LNCAP (cell line): ENCODE results near the gene INSIG1.

ENCODE experiments used
- TF ChIP-seq, protein P1 (sequence below): fragments of 450-650 bp; IDR thresholded peaks from 2 replicates; pipeline ENCODE4 v1.5.1; 2017; ENCODE audit warnings: mild to moderate bottlenecking

INSIG1 gene

GRCh38 chr7:155261031-155261985 is 36.4 kb upstream of the INSIG1 start:
- TF ChIP-seq, protein P1, sequence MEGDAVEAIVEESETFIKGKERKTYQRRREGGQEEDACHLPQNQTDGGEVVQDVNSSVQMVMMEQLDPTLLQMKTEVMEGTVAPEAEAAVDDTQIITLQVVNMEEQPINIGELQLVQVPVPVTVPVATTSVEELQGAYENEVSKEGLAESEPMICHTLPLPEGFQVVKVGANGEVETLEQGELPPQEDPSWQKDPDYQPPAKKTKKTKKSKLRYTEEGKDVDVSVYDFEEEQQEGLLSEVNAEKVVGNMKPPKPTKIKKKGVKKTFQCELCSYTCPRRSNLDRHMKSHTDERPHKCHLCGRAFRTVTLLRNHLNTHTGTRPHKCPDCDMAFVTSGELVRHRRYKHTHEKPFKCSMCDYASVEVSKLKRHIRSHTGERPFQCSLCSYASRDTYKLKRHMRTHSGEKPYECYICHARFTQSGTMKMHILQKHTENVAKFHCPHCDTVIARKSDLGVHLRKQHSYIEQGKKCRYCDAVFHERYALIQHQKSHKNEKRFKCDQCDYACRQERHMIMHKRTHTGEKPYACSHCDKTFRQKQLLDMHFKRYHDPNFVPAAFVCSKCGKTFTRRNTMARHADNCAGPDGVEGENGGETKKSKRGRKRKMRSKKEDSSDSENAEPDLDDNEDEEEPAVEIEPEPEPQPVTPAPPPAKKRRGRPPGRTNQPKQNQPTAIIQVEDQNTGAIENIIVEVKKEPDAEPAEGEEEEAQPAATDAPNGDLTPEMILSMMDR = no peak

GRCh38 chr7:155262031-155262430 is 35.6 kb upstream of the INSIG1 start:
- TF ChIP-seq, protein P1 = no peak

DNA sequence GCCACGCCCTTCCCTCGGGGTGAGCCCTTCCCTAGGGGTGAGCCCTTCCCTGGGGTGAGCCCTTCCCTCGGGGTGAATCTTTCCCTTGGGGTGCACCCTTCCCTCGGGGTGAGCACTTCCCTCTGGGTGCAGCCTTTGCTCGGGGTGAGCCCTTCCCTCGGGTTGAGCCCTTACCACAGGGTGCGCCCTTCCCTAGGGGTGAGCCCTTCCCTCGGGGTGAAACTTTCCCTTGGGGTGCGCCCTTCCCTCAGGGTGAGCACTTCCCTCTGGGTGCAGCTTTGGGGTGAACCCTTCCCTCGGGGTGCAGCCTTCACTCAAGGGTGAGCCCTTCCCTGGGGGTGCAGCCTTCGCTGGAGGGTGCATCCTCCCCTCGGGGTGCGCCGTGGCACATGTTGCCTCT is 34.6 kb upstream of the INSIG1 start:
- TF ChIP-seq, protein P1 = no peak

GRCh38 chr7:155263581-155264143 is 34.0 kb upstream of the INSIG1 start:
- TF ChIP-seq, protein P1 = no peak

DNA sequence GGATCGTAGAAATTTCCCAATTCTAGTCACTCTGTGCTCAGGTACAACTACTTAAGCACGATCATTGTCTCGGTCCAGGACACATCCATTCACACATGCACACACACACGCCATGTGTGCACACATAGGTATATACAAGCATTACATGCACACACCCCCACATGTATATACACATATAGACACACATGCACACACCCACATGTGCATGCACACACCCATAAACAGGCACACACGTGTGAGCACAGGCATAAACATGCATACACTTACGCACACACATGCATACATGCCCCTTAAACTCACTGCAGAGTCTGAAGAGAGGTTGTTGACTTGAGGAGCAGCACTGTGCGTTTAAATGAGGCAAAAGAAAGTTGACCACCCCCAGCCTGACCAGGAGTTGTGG is 32.5 kb upstream of the INSIG1 start:
- TF ChIP-seq, protein P1 = no peak

- TF ChIP-seq, protein P1 = no peak
Observed at GRCh38 chr7:155265961-155266360, 31.7 kb upstream of the INSIG1 start.

GRCh38 chr7:155266440-155266839 is 31.2 kb upstream of the INSIG1 start:
- TF ChIP-seq, protein P1 = no peak
